ENCODE results near the gene OR1N1.

DNA sequence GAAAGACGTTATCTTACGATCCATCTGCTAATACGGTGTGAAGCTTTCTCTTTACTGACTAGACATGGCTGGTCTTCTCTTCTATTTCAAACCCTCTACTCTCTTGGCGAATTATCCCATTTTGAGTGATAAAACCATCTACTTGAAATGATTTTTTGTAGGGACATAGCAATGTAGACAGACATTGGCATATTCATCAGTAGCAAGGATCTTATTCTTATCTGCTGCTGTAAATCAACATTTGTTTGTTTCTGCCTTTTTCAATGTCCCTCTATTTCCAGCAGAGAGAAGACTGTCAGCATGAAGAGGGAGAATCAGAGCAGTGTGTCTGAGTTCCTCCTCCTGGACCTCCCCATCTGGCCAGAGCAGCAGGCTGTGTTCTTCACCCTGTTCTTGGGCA, 8.3 kb downstream of the OR1N1 start, which contains the start of gene OR1J4:
- TF ChIP-seq, protein P1, sequence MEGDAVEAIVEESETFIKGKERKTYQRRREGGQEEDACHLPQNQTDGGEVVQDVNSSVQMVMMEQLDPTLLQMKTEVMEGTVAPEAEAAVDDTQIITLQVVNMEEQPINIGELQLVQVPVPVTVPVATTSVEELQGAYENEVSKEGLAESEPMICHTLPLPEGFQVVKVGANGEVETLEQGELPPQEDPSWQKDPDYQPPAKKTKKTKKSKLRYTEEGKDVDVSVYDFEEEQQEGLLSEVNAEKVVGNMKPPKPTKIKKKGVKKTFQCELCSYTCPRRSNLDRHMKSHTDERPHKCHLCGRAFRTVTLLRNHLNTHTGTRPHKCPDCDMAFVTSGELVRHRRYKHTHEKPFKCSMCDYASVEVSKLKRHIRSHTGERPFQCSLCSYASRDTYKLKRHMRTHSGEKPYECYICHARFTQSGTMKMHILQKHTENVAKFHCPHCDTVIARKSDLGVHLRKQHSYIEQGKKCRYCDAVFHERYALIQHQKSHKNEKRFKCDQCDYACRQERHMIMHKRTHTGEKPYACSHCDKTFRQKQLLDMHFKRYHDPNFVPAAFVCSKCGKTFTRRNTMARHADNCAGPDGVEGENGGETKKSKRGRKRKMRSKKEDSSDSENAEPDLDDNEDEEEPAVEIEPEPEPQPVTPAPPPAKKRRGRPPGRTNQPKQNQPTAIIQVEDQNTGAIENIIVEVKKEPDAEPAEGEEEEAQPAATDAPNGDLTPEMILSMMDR (conservative IDR thresholded peaks at IDR 0.05 in 1 of 2, IDR thresholded peaks at IDR 0.05 in 1 of 2; ENCODE audit: low read depth in 1 of 2, low read length in 2 of 2): no peak
- no peak for TF ChIP-seq EZH2 (IDR thresholded peaks at IDR 0.05; ENCODE audit: low read length, missing control alignments)

All from fibroblast of lung (primary cell).